Smooth muscle cell (in vitro differentiated cells): ENCODE measurements around the gene YAF2. TPM values are rescaled to one million over a fixed set of nuclear protein-coding genes. Genes with fewer than 3 reads are reported as not detected.

Source experiments
- DNase-seq: peaks from one replicate; lab custom pipeline; 2025; ENCODE audit not compliant: unreplicated experiment; lab: John Stamatoyannopoulos, UW
- H2AFZ ChIP-seq: fragments of 200-600 bp; sonication (generic); 2 replicates; pipeline ENCODE4 v1.6.0; 2016; ENCODE audit warnings: antibody characterized with exemption, low read depth, mild to moderate bottlenecking
- H3F3A ChIP-seq: fragments of 200-600 bp; sonication (generic); 2 replicates; pipeline ENCODE4 v1.6.0; 2017; ENCODE audit warnings: antibody characterized with exemption, low read depth
- H3K27ac ChIP-seq: fragments of 200-600 bp; sonication (generic); 2 replicates; pipeline ENCODE4 v1.5.1; 2016; ENCODE audit warnings: low read depth, mild to moderate bottlenecking
- H3K27me3 ChIP-seq: fragments of 200-600 bp; sonication (generic); 2 replicates; pipeline ENCODE4 v1.6.1; 2016; ENCODE audit warnings: low read depth, mild to moderate bottlenecking
- H3K36me3 ChIP-seq: fragments of 200-600 bp; sonication (generic); 2 replicates; pipeline ENCODE4 v1.5.1; 2016; ENCODE audit warnings: low read depth
- H3K4me1 ChIP-seq: fragments of 200-600 bp; sonication (generic); 2 replicates; pipeline ENCODE4 v1.5.1; 2016; ENCODE audit warnings: low read depth
- H3K4me2 ChIP-seq: fragments of 200-600 bp; sonication (generic); 2 replicates; pipeline ENCODE4 v1.6.0; 2016; ENCODE audit warnings: mild to moderate bottlenecking
- H3K4me3 ChIP-seq: fragments of 200-600 bp; sonication (generic); 2 replicates; pipeline ENCODE4 v1.5.1; 2016; ENCODE audit warnings: mild to moderate bottlenecking
- H3K79me2 ChIP-seq: fragments of 200-600 bp; sonication (generic); 2 replicates; pipeline ENCODE4 v1.6.0; 2016; ENCODE audit warnings: low read depth, mild to moderate bottlenecking
- H3K9ac ChIP-seq: fragments of 200-600 bp; sonication (generic); 2 replicates; pipeline ENCODE4 v1.6.0; 2016; ENCODE audit warnings: low read depth
- H3K9me3 ChIP-seq: fragments of 200-600 bp; sonication (generic); replicated peaks from 2 replicates; pipeline ENCODE4 v1.5.1; 2016; ENCODE audit warnings: low read depth
- H4K20me1 ChIP-seq: fragments of 200-600 bp; sonication (generic); 2 replicates; pipeline ENCODE4 v1.6.0; 2016; ENCODE audit warnings: low read depth
- WGBS: methylation state at CpG from one replicate; pipeline ENCODE4 v1.1.7; 2016; ENCODE audit warnings: low lambda C conversion rate; 5-methylcytosine and 5-hydroxymethylcytosine counted together
- polyA plus RNA-seq: library from polyadenylated mRNA; unstranded; fragments of >200 nt; fragmentation: Nextera tagmentation; extraction: Ambion mirVana; gene quantifications from 2 replicates; pipeline ENCODE4 v1.2.1, GENCODE V29; 2016
- total RNA-seq: library from RNA; depleted of rRNA; stranded (reverse); fragments of >200 nt; gene quantifications from 2 replicates; pipeline ENCODE4 v1.2.3, GENCODE V29; 2014
- TF ChIP-seq, protein P1 (sequence below): fragments of 200-600 bp; sonication (generic); IDR thresholded peaks from 2 replicates; pipeline ENCODE4 v1.5.1; 2017; ENCODE audit warnings: borderline replicate concordance, mild to moderate bottlenecking, antibody characterized with exemption; ENCODE audit not compliant: insufficient read depth, poor library complexity, severe bottlenecking

The YAF2 gene
- total and polyA plus RNA-seq, 2 experiments from 2014 or later: 21.1 to 25.0 TPM

DNA sequence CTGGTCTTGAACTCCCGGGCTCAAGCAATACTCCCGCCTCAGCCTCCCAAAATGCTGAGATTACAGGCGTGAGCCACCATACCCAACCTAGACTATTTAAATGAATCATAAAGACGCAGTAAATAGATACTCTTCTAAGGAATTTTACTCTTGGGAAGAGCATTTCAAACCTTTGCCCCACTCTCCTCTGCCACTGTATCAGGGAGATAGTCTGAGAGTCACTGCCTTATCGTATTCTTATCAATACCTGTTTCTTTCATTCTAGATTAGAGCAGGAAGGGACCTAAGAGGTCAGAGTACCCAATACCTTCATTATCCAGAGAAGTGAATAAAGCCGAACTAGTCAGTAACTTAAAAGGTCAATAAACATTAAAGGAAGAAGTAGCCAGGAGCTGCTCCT lies 109.2 kb downstream of the YAF2 start:
- Histone ChIP-seq H3K9me3 (no peaks in the 10 kb centered on the region), H3K9ac (no peak overlapping the region), H3K27me3 (no peaks in the 10 kb centered on the region), H2AFZ (no peak overlapping the region), H3K36me3 (no peaks in the 10 kb centered on the region), H3K4me1 (no peaks in the 10 kb centered on the region), H3K79me2 (peaks cover 70% of the 10 kb centered on the region), H3K27ac (no peak overlapping the region), H3K4me3 (no peak overlapping the region), H3K4me2 (no peak overlapping the region), H3F3A (no peaks in the 10 kb centered on the region), H4K20me1 (peaks cover 30% of the 10 kb centered on the region)
- TF ChIP-seq, protein P1, sequence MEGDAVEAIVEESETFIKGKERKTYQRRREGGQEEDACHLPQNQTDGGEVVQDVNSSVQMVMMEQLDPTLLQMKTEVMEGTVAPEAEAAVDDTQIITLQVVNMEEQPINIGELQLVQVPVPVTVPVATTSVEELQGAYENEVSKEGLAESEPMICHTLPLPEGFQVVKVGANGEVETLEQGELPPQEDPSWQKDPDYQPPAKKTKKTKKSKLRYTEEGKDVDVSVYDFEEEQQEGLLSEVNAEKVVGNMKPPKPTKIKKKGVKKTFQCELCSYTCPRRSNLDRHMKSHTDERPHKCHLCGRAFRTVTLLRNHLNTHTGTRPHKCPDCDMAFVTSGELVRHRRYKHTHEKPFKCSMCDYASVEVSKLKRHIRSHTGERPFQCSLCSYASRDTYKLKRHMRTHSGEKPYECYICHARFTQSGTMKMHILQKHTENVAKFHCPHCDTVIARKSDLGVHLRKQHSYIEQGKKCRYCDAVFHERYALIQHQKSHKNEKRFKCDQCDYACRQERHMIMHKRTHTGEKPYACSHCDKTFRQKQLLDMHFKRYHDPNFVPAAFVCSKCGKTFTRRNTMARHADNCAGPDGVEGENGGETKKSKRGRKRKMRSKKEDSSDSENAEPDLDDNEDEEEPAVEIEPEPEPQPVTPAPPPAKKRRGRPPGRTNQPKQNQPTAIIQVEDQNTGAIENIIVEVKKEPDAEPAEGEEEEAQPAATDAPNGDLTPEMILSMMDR: no peak
- DNase-seq: no peak
- WGBS: 86% methylated on average over 6 of the region's 6 CpGs

DNA sequence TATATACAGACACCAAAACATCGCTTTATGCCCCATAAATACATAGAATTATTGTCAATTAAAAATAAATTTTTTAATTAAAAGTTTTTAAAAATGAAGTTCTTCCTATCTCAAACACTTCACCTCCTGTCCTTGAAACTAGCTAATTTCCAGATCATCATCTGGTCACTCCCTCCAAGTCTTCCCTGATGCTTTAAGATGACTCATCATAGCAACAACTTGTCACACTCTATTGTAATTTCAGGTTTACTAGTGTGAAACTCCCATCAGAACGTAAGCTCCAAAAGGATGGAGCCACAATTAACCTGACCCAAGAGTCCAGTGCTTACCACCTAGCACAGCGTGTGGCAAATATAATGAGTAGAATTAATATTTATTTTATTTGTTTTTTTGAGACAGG lies 109.7 kb downstream of the YAF2 start:
- no peaks in the 10 kb centered on the region for H3K4me1 ChIP-seq
- peaks cover 30% of the 10 kb centered on the region for H4K20me1 ChIP-seq
- no peaks in the 10 kb centered on the region for H3K27me3 ChIP-seq
- H3K4me3 ChIP-seq: no peak overlapping the region
- H3K27ac ChIP-seq: no peak overlapping the region
- H3K9me3 ChIP-seq: no peaks in the 10 kb centered on the region
- no peak overlapping the region for H3K9ac ChIP-seq
- H3K4me2 ChIP-seq: no peak overlapping the region
- peaks cover 69% of the 10 kb centered on the region for H3K79me2 ChIP-seq
- WGBS: 76% methylated on average over 3 of the region's 3 CpGs
- DNase-seq: no peak
- H2AFZ ChIP-seq: no peak overlapping the region
- no peaks in the 10 kb centered on the region for H3F3A ChIP-seq
- TF ChIP-seq, protein P1: no peak
- no peaks in the 10 kb centered on the region for H3K36me3 ChIP-seq

DNA sequence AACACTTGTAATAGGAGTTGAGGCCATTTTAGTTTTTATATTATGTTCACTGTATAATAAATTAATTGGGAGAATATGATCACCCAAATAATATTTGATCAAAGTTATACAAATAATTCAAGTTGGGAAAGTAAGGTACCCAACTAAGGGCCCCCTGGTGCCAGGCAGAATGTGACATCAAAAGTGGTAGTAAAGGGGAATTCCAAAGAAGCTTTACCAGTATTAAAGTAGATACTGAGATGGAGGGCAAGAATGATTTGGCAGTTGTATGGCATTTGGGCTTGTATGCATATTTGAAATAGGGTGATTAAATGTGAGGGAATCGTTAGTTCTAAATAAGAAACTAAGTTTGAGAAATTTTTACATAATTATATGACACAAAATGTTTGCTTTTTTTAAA lies 111.1 kb downstream of the YAF2 start:
- Histone ChIP-seq H3K4me1 (no peaks in the 10 kb centered on the region), H3K4me2 (no peak overlapping the region), H2AFZ (no peak overlapping the region), H3K36me3 (no peaks in the 10 kb centered on the region), H3K27ac (no peak overlapping the region), H3K79me2 (peaks cover 69% of the 10 kb centered on the region), H4K20me1 (peaks cover 30% of the 10 kb centered on the region), H3K9ac (no peak overlapping the region), H3K4me3 (no peak overlapping the region), H3K27me3 (no peaks in the 10 kb centered on the region), H3K9me3 (no peaks in the 10 kb centered on the region), H3F3A (no peaks in the 10 kb centered on the region)
- WGBS: 95% methylated on average over 1 of the region's 1 CpG
- TF ChIP-seq, protein P1: no peak
- DNase-seq: no peak

DNA sequence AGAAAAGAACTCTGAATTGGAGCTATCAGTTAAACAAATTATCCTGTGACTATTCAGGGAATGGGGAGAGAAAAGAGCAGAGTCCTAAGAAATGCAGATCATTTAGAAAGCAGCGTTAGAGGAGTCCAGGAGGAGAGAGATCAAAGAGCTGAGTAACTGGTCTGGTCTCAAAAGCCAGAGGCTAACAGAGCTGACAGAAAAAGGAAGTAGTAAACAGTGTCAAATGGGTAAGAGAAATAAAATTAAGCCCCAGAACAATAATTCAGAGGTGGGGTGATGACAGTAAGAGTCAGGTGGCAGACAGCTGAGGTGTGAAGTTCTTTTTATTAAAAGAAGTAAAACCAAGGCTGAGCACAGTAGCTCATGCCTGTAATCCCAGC lies 112.7 kb downstream of the YAF2 start:
- no peaks in the 10 kb centered on the region for H3K27me3 ChIP-seq
- H3K4me3 ChIP-seq: no peak overlapping the region
- peaks cover 71% of the 10 kb centered on the region for H3K79me2 ChIP-seq
- H2AFZ ChIP-seq: no peak overlapping the region
- no peaks in the 10 kb centered on the region for H3K36me3 ChIP-seq
- H3K27ac ChIP-seq: no peak overlapping the region
- 4% methylated on average over 1 of the region's 1 CpG for WGBS
- TF ChIP-seq, protein P1: no peak
- peaks cover 30% of the 10 kb centered on the region for H4K20me1 ChIP-seq
- no peaks in the 10 kb centered on the region for H3F3A ChIP-seq
- H3K4me2 ChIP-seq: no peak overlapping the region
- H3K4me1 ChIP-seq: no peaks in the 10 kb centered on the region
- H3K9me3 ChIP-seq: no peaks in the 10 kb centered on the region
- no peak for DNase-seq
- no peak overlapping the region for H3K9ac ChIP-seq
